HG02970 (cell line): Measurements from ENCODE around the gene PPP6R2.
A peak's percentile ranks its signal among the peaks of the same experiment; 100 is the strongest.
"Not testable (repeated sequence)": the region's sequence is repeated elsewhere in the genome, so short reads cannot be mapped to it uniquely, and the experiment has no call there.

Experiments used
- ATAC-seq: cut with Tn5 transposase; IDR thresholded peaks from one replicate; pipeline ENCODE4 v1.9.1; 2021; ENCODE audit warnings: mild to moderate bottlenecking, moderate library complexity, moderate number of reproducible peaks; ENCODE audit not compliant: unreplicated experiment, low FRiP score

PPP6R2 gene

DNA sequence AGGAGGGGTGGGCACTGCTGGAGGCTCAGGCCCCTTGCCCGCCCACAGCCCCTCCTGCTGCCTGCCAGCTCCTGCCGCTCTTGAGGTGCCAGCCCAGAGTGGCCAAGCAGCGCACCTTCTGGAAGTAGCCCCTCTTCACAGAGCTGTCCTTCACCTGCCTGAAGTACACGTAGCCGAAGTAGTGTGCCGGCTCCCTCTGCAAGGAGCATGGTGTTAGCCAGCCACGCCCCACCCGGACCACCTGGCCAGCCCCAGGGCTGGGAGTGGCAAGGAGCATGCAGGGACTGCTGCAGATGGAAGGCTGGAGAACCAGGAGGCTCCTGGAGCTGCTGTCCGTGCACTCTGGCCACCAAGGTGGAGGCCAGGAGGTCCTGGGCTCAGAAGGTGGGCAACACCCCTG, 25.9 kb upstream of the PPP6R2 start:
- ATAC-seq = no peak

DNA sequence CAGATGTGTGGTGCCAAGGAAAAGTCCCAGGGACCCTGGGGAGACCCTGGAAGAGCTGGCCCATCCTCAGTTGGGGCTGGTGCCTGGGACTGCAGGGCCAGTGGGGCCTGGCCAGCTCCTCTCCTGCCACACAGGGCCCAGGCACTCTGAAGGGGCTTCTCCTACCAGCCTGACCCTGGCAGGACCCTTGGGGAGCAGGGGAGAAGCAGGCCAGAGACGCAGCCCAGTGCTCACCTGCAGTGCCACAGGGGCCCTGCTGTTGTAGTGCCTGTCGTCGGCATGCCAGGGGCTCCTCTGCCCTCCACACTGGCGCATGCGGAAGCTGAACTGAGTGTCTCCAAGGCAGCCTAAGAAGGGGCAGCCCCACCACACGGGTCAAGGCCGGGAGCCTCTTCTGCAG, 25.5 kb upstream of the PPP6R2 start:
- no peak for ATAC-seq

DNA sequence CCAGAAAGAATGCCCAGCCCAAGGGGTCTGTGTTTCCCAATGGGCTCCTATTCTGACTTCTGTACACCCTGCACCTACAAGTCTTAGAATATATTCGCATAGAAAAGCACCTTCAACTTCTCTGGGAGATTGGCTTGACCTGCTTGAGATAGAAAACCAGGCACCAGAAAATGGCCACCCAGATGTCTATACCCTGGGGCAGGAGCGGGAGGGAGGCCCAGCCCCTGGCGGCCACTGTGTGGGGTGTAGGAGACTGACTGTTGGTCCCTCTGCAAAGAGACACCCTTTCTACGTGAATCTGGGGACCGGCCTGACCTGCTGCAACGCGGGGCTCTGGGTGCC, 24.8 kb upstream of the PPP6R2 start:
- ATAC-seq = no peak

DNA sequence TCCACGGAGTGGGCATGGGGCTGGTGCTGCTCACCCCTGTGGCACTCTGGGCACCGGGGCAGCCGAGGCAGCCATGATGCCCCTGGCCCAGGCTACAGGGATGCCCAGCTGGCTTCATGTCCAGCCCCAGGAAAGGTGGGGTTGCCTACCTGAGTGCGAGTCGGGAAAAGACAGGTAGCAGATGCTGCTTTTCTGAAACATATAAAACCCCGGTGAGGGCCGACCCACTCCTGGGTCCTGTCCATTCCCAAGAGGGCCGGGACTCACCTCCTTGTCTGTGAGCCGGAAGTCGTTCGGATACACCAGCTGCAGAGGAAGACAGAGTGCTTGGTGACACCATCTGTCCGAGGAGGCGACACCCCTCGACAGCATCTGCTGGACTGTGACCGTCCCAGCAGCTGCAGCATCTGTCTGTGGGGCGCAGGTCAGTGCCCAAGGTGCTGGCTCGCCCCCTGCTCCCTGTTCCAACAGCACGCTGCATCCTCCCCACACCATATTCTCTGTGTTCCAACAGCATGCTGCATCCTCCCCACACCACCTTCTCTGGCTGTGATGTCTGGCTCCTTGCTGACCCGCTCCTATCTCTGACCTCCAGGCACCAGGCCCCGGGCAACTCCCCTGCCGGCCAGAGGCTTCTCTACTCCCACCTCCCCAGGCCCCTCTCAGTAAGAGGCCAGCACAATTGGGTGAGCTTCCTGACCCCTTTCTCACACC, 24.3 kb upstream of the PPP6R2 start:
- ATAC-seq = no peak

DNA sequence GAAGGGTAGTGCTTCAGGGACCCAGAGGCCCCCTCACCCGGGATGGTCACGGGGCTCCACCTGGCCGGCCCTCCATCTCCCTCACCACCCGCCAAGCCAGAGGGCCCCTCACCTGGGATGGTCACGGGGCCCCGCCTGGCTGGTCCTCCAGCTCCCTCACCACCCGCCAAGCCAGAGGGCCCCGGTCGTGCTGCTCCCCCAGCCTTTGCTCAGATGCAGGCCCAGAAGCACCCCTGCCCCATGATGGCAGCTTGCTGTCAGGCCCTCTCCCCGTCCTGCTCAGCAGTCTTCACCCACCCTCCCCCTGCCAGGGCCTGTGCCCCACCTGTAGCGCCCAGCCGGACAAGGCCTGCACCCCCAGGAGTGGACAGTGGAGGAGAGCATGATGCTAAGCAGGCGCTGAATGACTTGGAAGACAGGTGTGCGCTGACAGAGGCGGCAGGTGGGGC, 23.6 kb upstream of the PPP6R2 start:
- ATAC-seq = no peak

DNA sequence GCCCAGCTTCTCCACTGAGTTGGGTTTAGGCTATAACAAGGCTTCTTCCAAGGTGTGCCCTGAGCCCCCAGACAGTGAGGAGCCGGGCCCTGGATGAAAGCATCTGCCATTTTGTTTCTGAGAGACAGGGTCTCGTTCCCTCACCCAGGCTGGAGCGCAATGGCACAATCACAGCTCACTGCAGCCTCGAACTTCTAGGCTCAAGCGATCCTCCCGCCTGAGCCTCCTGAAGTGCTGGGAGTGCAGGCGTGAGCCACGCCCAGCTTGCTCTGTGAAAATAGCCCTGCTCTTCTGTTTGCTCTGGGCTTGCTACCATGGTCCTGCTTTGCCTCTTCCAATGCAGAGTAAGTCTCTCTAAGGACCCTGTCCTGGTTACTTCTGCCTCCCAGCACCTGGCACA, 23.0 kb upstream of the PPP6R2 start:
- no peak for ATAC-seq

DNA sequence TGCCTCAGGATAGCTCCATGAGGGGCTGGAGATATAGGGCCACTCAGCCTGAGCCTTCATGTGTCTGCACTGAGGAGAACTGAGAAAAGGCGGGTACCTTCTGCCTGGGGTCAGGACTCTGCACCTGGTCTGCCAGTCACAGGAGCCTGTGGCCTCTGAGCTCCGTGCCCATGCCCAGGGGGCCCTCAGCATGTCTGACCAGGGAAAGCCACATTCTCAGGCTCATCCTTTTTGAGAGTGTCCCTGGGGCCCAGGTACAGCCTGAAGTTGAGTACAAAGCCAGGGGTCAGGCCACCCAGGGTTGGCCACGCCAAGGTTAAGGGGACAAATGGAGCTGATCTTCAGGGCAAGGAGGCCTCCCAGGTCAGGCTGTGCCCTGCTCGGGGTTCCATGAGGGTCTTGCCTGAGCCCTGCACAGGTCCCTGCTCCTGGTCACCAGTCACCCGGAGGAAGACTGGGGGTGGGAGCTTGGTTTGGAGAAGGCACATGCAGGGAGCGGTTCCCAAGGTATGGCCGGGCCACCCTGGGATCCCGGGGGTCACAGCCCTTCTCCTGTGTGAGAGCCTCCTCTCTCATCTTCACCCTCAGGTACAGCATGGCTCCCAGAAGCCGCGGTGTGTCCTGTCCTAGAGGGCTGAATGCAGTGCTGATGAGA, 22.3 kb upstream of the PPP6R2 start:
- no peak for ATAC-seq

DNA sequence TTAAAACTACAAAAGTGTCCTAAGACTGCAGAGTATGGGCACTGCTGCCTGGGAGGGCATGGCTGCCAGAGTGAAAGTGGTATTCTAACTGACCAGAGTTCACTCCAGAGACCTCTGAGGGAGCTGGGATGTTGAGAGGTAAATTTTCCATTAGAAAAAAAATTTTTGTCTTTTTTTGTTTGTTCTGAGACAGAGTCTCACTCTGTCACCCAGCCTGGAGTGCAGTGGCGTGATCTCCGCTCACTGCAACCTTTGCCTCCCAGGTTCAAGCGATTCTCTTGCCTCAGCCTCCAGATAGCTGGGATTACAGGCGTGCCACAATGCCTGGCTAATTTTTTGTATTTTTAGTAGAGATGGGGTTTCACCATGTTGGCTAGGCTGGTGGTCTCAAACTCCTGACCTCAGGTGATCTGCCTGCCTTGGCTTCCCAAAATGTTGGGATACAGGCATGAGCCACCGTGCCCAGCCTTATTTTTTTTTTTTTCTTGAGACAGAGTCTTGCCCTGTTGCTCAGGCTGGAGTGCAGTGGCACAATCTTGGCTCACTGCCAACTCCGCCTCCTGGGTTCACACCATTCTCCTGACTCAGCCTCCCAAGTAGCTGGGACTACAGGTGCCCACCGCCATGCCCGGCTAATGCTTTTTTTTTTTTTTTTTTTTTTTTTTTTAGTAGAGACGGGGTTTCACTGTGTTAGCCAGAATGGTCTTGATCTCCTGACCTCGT, 20.6 kb upstream of the PPP6R2 start:
- not testable (repeated sequence) for ATAC-seq

DNA sequence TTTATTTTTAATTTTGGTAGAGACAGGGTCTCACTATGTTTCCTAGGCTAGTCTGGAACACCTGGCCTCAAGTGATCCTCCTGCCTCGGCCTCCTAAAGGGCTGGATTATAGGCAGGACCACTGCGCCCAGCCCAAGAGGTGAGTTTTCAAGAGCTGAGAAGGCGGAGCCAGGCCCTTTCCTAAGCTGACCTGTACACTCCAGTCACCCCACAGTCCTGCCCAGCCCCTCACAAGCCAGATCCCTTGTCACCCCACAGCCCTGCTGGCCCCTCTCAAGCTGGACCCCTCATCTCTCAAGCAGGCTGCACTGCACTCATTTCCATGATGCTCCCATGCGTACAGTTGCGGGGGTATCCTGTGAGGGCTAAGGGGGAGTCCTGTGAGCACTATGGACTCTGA, 19.2 kb upstream of the PPP6R2 start:
- no peak for ATAC-seq

DNA sequence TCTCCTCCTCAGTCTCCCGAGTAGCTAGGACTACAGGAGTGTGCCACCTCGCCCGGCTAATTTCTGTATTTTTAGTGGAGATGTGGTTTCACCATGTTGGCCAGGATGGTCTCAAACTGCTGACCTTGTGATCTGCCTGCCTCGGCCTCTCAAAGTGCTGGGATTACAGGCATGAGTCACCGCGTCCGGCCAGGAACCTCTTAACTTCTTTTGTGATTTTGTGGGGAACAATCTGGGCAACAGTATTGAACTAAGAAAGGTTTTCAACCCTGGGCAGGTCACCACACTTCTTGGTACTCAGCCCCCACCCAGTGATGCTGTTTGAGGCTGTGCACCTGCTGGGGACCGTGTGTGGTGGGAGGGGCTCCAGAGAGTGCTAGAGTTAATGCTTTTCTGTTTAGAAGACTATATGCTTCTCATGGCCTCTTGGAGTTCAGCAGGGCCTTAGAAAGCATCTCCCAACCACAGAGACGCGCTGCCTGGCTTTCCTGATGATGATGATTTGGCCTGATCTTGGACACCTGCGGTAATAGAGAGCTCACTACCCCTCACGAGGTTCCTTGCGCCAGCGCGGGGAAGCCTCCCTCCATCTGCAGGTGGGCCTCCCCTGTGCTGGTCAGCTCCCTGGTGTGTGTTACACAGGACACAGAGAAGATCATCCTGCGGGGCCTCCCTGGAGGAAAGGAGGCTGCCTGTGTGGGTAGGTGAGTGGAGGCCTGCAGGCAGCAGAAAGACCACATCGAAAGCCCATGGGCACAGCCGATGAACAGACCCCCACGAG, 17.5 kb upstream of the PPP6R2 start:
- no peak for ATAC-seq

DNA sequence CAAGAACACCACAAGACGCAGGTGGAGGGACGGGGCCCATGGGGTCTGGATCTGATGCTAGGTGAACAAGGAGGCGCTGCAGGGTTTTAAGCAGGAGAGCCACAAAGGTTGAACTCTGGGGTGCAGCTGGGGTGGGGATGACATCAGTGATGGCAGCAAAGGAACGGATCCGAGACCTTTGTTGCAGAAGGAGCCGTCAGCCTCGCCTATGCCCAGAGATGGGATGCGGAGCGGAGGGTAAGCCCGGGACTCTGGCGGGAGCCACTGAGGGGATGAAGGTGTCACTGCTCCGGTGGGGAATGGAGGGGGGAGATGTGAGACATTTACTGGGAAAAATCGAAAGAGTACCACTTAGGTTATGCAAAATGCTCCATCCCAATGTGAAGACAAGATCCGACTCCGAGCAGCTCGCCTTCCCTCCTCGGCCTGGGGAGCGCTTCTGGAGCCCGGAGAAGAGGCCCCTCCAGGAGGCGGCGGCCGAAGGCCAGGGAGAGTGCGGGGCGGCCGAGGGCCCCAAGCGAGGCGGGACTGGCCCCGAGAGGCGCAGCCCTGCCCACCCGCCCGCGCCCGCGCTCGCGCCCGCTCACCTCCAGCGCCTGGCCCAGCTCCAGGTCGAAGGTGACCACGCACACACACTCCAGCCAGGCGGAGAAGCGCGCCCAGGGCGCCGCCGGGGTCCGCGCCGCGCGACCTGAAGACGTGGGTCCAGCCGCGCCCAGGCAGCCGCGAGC, 16.7 kb upstream of the PPP6R2 start:
- ATAC-seq = no peak

DNA sequence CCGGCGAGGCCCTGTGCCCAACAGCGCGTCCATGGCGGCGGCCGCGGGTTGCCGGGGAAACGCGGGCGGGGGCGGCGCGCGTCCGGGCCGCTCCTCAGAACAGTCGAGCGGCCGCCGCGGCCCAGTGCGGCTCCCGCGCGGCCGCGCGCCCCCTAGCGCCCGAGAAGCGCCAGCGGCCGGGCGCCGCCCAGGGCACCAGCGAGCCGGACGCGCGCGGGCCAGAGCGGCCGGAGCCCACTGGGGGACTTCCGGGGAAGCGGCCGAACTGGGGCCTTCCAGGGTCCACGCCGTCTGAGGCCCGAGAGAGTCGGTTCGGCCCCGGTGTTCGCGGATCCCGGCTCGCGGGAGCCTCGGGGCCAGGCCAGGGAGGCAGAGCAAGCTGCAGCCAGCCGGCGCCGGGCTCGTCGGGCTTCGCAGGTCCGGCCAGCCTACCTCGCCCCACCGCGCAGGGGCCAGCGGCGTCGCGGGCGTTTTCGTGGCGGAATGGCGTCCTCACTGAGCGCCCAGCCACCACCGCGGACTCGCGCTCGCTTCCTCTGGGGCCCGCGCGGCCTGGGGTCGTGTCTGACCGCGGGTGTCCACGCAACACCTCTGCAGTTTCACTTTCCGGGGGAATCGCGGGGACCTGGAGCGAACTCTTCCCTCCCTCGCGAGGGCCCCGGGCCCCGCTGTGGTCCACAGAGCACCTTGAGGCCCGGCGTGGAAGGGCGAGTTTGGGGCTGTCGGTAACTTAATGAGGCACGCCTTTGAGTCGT, 16.0 kb upstream of the PPP6R2 start, which contains the start of gene DENND6B:
Gene DENND6B, minus strand, starts transcription at position 57 of the 755 bp plus-strand sequence. Its CDS starts 24 bp downstream, at position 33.
- ATAC-seq = peak; percentile 81

DNA sequence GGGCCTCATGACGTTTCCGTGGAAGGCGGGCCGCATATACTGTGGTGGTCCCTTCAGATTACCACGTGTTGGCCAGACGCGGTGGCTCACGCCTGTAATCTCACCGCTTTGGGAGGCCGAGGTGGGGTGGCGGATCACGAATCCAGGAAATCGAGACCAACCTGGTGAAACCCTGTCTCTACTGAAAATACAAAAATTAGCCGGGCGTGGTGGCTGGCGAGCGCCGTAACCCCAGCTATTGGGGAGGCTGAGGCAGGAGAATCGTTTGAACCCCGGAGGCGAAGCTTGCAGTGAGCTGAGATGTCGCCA, 15.5 kb upstream of the PPP6R2 start:
- ATAC-seq = no peak

DNA sequence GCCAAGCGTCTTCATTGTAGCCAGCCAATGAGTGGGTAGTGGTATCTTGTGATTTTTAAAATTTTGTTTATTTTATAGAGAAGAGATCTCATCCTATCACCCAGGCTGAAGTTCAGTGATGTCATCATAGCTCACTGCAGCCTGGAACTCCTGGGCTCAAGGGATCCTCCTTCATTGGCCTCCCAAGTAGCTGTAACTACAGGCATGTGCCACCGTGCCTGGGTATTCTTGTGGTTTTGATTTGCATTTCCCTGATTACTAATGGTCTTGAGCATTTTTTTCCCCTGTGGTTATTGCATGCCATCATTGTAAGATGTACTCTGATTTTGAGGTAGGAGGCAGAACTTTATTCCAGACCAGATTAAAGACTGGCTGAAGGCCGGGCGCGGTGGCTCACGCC, 13.9 kb upstream of the PPP6R2 start:
- no peak for ATAC-seq

DNA sequence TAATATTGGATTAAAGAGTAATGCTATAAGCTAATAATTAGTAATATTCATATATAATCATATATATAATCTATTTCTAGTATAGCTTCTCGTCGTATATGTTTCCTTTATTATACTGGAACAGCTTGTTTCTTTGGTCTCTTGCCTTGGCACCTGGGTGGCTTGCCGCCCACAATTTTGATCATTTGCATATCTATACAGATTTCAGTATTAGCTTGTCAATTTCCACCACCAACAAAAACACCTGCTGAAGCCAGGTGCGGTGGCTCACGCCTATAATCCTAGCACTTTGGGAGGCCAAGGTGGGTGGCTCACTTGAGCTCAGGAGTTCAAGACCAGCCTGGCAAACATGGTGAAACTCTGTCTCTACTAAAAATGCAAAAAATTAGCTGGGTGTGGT, 8.7 kb upstream of the PPP6R2 start:
- ATAC-seq = not testable (repeated sequence)

DNA sequence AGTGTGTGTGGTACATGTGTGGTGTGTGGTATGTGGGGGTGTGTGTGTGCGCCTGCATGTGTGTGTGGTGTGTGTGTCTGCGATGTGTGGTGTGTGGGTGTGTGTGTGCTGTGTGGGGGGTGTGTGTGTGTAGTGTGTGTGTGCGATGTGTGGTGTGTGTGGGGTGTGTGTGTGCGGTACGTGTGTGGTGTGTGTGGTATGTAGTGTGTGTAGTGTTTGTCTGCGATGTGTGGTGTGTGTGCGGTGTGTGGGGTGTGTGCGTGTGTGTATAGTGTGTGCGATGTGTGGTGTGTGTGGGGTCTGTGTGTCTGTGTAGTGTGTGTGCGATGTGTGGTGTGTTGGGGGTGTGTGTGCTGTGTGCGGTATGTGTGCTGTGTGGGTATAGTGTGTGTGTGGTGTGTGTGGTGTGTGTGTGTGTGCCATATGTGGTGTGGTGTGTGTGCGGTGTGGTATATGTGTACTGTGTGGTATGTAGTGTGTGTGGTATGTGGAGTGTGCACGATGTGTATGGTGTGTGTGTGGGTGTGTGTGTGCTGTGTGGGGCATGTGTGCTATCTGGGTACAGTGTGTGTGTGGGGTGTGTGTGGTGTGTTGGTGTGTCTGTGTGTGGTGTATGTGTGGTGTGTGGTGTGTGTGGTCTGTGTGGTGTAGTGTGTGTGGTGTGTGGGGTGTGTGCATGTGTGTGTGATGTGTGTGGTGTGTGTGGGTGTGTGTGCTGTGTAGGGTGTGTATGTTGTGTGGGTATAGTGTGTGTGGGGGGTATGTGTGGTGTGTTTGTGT, 5.7 kb upstream of the PPP6R2 start:
- ATAC-seq = no peak

DNA sequence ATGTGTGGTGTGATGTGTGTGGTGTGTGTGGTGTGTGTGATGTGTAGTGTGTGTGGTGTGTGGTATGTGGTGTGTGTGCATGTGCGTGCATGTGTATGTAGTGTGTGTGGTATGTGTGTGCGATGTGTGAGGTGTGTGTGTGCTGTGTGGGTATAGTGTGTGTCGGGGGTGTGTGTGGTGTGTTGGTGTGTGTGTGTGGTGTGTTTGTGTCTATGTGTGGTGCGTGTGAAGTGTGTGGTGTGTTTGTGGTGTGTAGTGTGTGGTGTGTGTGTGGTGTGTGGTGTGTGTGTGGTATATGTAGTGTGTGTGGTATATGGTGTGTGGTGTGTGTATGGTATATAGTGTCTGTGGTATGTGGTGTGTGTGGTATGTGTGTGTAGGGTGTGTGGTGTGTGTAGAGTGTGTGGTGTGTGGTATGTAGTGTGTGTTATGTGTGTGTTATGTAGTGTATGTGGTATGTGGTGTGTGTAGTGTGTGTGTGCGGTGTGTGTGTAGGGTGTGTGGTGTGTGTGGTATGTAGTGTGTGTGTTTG, 5.0 kb upstream of the PPP6R2 start:
- no peak for ATAC-seq

DNA sequence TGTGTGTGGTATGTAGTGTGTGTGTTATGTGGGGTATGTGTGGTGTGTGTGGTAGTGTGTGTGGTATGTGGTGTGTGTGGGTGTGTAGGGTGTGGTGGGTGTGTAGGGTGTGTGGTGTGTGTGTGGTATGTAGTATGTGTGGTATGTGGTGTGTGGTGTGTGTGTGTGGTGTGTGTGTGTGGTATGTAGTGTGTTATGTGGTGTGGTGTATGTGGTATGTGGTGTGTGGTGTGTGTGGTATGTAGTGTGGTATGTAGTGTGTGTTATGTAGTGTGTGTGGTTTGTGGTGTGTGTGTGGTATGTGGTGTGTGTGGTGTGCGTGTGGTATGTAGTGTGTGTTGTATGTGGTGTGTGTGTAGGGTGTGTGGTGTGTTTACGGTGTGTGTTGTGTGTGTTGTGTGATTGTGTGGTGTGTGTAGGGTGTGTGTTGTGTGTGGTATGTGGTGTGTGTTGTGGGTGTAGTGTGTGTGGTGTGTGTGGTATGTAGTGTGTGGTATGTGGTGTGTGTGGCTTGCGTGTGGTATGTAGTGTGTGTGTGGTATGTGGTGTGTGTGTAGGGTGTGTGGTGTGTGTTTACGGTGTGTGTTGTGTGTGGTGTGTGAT, 4.2 kb upstream of the PPP6R2 start:
- no peak for ATAC-seq
